ENCODE measurements around the gene EPN3.

DNA sequence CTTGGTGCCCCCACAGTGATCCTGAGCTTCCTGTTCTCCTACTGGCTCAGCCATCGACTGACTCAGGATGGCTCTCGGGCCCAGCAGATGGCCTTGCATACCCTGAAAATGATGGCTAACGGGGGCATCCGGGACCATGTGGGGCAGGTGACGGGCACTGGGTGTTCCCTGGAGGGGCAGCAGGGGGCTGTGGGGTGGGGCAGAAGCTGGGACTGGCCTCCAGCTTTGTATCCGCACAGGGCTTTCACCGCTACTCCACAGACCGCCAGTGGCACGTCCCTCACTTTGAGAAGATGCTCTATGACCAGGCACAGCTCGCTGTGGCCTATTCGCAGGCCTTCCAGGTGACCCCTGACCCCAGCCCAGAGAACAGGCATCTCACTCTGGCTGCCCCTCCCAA, 17.4 kb downstream of the EPN3 start:
- no peak for TF ChIP-seq POLR2AphosphoS5 (IDR thresholded peaks at IDR 0.05)
- TF ChIP-seq, protein P1, sequence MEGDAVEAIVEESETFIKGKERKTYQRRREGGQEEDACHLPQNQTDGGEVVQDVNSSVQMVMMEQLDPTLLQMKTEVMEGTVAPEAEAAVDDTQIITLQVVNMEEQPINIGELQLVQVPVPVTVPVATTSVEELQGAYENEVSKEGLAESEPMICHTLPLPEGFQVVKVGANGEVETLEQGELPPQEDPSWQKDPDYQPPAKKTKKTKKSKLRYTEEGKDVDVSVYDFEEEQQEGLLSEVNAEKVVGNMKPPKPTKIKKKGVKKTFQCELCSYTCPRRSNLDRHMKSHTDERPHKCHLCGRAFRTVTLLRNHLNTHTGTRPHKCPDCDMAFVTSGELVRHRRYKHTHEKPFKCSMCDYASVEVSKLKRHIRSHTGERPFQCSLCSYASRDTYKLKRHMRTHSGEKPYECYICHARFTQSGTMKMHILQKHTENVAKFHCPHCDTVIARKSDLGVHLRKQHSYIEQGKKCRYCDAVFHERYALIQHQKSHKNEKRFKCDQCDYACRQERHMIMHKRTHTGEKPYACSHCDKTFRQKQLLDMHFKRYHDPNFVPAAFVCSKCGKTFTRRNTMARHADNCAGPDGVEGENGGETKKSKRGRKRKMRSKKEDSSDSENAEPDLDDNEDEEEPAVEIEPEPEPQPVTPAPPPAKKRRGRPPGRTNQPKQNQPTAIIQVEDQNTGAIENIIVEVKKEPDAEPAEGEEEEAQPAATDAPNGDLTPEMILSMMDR (IDR thresholded peaks at IDR 0.05), result no peak
